Fibroblast of pulmonary artery (primary cell): ENCODE measurements around the gene AGPAT4.

Source experiments
- DNase-seq: peaks from one replicate; pipeline ENCODE4 v3.0.0-alpha.2; 2010; ENCODE audit warnings: low read depth
- H3K4me3 ChIP-seq: replicated peaks from 2 replicates; pipeline ENCODE4 v1.5.1; 2011; ENCODE audit warnings: low read depth, mild to moderate bottlenecking, control low read depth, low read length, moderate library complexity
- CTCF ChIP-seq: IDR thresholded peaks from 2 replicates; pipeline ENCODE4 v1.5.1; 2011; ENCODE audit warnings: mild to moderate bottlenecking, control low read depth, low read length, inconsistent platforms; ENCODE audit errors: missing control alignments

AGPAT4 gene

GRCh38 chr6:161161121-161161520, 112.7 kb downstream of the AGPAT4 start:
- TF ChIP-seq CTCF, result no peak
- no peak overlapping the region for H3K4me3 ChIP-seq
- no peak for DNase-seq

- H3K4me3 ChIP-seq, result no peak overlapping the region
- no peak for DNase-seq
- no peak for TF ChIP-seq CTCF
Measured at GRCh38 chr6:161154796-161155335, 119.0 kb downstream of the AGPAT4 start.

GRCh38 chr6:161153725-161154124, 120.1 kb downstream of the AGPAT4 start:
- no peak for TF ChIP-seq CTCF
- no peak for DNase-seq
- no peak overlapping the region for H3K4me3 ChIP-seq

GRCh38 chr6:161152907-161153662, 120.8 kb downstream of the AGPAT4 start:
- H3K4me3 ChIP-seq, result no peak overlapping the region
- DNase-seq, result peak; percentile 17
- TF ChIP-seq CTCF, result peak; percentile 49

GRCh38 chr6:161152527-161152862, 121.4 kb downstream of the AGPAT4 start:
- no peak for TF ChIP-seq CTCF
- no peak for DNase-seq
- H3K4me3 ChIP-seq, result no peak overlapping the region

- TF ChIP-seq CTCF, result no peak
- DNase-seq, result no peak
- no peak overlapping the region for H3K4me3 ChIP-seq
Measured at GRCh38 chr6:161151660-161152526, 122.0 kb downstream of the AGPAT4 start.
